ENCODE measurements around the gene MUC6.

MUC6 gene

DNA sequence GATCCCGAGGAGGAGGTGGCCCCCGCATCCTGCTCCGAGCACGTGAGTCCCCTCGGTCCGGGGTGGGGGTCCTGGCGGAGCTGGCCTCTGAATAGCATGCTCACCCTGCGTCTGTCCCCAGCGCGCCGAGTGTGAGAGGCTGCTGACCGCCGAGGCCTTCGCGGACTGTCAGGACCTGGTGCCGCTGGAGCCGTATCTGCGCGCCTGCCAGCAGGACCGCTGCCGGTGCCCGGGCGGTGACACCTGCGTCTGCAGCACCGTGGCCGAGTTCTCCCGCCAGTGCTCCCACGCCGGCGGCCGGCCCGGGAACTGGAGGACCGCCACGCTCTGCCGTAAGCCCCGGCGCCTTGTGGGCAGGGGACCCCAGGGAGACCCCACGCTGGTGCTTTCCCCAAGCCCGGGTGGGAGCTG lies 41.7 kb upstream of the MUC6 start:
- TF ChIP-seq POLR2AphosphoS5 (IDR thresholded peaks at IDR 0.05; ENCODE audit: low read depth, low read length) (no peak), FOXP2 (optimal IDR thresholded peaks at IDR 0.05; ENCODE audit: borderline replicate concordance, extremely low read depth, extremely low read length, insufficient read depth) (no peak)

DNA sequence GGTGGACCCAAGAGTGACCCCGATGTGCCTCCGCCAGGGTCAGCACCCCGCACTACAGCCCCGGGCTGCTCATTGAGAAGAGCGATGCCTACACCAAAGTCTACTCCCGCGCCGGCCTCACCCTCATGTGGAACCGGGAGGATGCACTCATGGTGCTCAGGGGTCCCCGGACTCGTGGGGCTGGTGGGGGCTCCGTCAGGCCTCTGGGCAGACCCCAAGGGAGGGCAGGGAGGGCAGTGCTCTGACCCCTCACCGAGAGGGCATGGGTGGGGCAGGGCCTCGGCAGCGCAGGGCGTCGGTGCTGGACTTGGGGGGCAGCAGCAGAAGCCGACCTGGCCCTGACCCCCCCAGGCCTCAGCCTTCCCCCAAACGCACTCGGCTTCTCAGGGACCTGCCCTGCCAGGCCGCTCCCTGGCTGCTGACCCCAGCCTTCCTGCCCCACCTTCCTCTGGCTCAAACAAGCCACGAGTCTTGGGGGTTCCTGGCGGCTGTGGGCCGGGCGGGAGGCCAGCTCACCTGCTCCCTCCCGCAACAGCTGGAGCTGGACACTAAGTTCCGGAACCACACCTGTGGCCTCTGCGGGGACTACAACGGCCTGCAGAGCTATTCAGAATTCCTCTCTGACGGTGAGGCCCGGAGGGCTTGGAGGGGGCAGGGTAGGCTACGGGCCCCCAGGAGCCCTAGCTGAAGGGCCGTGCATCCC lies 41.0 kb upstream of the MUC6 start:
- TF ChIP-seq TAF1 (IDR thresholded peaks at IDR 0.05; ENCODE audit: borderline replicate concordance, insufficient read depth, low read length) (no peak), POLR2AphosphoS5 (IDR thresholded peaks at IDR 0.05; ENCODE audit: low read depth, low read length) (no peak)
- TF ChIP-seq, protein P1, sequence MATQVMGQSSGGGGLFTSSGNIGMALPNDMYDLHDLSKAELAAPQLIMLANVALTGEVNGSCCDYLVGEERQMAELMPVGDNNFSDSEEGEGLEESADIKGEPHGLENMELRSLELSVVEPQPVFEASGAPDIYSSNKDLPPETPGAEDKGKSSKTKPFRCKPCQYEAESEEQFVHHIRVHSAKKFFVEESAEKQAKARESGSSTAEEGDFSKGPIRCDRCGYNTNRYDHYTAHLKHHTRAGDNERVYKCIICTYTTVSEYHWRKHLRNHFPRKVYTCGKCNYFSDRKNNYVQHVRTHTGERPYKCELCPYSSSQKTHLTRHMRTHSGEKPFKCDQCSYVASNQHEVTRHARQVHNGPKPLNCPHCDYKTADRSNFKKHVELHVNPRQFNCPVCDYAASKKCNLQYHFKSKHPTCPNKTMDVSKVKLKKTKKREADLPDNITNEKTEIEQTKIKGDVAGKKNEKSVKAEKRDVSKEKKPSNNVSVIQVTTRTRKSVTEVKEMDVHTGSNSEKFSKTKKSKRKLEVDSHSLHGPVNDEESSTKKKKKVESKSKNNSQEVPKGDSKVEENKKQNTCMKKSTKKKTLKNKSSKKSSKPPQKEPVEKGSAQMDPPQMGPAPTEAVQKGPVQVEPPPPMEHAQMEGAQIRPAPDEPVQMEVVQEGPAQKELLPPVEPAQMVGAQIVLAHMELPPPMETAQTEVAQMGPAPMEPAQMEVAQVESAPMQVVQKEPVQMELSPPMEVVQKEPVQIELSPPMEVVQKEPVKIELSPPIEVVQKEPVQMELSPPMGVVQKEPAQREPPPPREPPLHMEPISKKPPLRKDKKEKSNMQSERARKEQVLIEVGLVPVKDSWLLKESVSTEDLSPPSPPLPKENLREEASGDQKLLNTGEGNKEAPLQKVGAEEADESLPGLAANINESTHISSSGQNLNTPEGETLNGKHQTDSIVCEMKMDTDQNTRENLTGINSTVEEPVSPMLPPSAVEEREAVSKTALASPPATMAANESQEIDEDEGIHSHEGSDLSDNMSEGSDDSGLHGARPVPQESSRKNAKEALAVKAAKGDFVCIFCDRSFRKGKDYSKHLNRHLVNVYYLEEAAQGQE (IDR thresholded peaks at IDR 0.05; ENCODE audit: insufficient read depth in 1 of 2, low read depth in 2 of 2, low read length in 2 of 2), result no peak

- TF ChIP-seq FOXP2 (optimal IDR thresholded peaks at IDR 0.05; ENCODE audit: borderline replicate concordance, extremely low read depth, extremely low read length, insufficient read depth) (no peak), TAF1 (IDR thresholded peaks at IDR 0.05; ENCODE audit: borderline replicate concordance, insufficient read depth, low read length) (no peak), POLR2AphosphoS5 (IDR thresholded peaks at IDR 0.05; ENCODE audit: low read depth, low read length) (no peak), SIN3A (IDR thresholded peaks at IDR 0.05; ENCODE audit: borderline replicate concordance, insufficient read depth, low read length) (no peak)
- TF ChIP-seq, protein P1 (IDR thresholded peaks at IDR 0.05; ENCODE audit: insufficient read depth in 1 of 2, low read depth in 2 of 2, low read length in 2 of 2), result no peak
These were observed 40.5 kb upstream of the MUC6 start for GRCh38 chr11:1077033-1077416.

DNA sequence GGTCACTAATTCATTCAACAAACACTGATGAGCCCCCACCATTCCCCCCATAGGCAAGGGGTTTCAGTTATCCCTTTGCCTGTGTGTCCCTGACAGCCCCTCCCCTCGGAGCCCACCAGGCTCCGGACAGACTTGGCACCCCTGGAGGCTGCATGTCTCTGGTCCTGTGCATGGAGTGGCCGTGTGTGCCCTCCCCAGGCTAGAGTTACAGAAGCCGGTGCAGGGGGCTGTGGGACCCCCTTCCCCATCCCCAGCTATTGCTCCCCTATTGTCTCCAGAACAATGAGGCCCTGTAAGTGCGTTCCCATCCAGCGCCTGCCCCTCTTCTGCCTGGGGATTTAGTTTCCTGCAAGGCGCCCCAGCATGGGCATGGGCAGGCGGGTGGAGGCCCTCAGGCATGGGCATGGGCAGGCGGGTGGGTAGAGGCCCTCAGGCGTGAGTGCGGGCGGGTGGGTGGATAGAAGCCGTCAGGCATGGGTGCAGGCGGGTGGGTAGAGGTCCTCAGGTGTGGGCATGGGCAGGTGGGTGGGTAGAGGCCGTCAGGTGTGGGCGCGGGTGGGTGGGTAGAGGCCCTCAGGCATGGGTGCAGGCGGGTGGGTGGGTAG lies 39.6 kb upstream of the MUC6 start:
- TF ChIP-seq SIN3A (IDR thresholded peaks at IDR 0.05; ENCODE audit: borderline replicate concordance, insufficient read depth, low read length) (no peak), FOXP2 (optimal IDR thresholded peaks at IDR 0.05; ENCODE audit: borderline replicate concordance, extremely low read depth, extremely low read length, insufficient read depth) (no peak), POLR2AphosphoS5 (IDR thresholded peaks at IDR 0.05; ENCODE audit: low read depth, low read length) (no peak), TAF1 (IDR thresholded peaks at IDR 0.05; ENCODE audit: borderline replicate concordance, insufficient read depth, low read length) (no peak)
- TF ChIP-seq, protein P1 (IDR thresholded peaks at IDR 0.05; ENCODE audit: insufficient read depth in 1 of 2, low read depth in 2 of 2, low read length in 2 of 2), result no peak

DNA sequence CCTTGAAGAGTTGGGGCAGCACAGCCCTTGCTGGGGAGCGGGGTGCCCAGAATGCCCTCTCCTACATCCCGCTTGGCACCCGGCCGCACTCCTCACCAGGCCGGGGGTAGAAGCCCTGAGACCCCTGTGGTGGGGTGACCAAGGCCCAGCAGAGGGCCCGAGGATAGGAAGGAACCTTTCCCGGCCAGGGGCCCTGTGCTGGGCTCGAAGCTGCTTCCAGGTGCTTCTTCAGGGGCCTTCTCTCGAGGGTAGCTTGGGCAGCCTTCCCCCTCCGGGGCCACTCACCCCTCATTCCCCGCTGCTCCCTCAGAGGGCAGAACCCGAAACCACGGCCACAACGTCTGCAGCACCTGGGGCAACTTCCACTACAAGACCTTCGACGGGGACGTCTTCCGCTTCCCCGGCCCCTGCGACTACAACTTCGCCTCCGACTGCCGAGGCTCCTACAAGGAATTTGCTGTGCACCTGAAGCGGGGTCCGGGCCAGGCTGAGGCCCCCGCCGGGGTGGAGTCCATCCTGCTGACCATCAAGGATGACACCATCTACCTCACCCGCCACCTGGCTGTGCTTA lies 38.9 kb upstream of the MUC6 start:
- TF ChIP-seq SIN3A (IDR thresholded peaks at IDR 0.05; ENCODE audit: borderline replicate concordance, insufficient read depth, low read length) (no peak), POLR2AphosphoS5 (IDR thresholded peaks at IDR 0.05; ENCODE audit: low read depth, low read length) (no peak), FOXP2 (optimal IDR thresholded peaks at IDR 0.05; ENCODE audit: borderline replicate concordance, extremely low read depth, extremely low read length, insufficient read depth) (no peak), TAF1 (IDR thresholded peaks at IDR 0.05; ENCODE audit: borderline replicate concordance, insufficient read depth, low read length) (no peak)
- TF ChIP-seq, protein P1 (IDR thresholded peaks at IDR 0.05; ENCODE audit: insufficient read depth in 1 of 2, low read depth in 2 of 2, low read length in 2 of 2), result no peak

Measured in PFSK-1 (cell line).